ENCODE data around the gene FSIP1.

DNA sequence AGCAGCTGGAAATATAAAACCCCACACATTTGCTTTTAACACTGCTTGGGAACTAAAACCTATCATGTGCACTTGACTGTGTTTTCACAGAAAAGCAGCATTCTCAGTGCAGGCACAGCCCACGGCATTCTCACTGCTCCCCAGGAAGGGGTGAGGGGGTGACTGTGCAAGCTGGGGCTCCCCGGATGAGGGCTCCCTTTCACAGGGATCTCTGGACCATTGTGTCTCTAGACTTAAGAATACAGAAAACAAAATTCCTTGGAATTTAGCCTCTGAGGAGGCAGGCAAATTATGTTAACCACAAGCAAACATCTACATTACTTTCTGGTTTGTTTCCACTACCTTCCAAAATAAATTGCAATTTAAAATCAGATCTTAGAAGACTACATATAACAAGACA, 100.3 kb downstream of the FSIP1 start:
- TF ChIP-seq SIN3A (IDR thresholded peaks at IDR 0.05; ENCODE audit: borderline replicate concordance, insufficient read depth, low read length) = no peak
- TF ChIP-seq REST (IDR thresholded peaks at IDR 0.05; ENCODE audit: insufficient read depth in 1 of 2, low read depth in 2 of 2, low read length in 2 of 2) = no peak
